Measurements from ENCODE around the gene NBPF4.
"Not testable (repeated sequence)": the region's sequence is repeated elsewhere in the genome, so short reads cannot be mapped to it uniquely, and the experiment has no call there.

Gene NBPF4

DNA sequence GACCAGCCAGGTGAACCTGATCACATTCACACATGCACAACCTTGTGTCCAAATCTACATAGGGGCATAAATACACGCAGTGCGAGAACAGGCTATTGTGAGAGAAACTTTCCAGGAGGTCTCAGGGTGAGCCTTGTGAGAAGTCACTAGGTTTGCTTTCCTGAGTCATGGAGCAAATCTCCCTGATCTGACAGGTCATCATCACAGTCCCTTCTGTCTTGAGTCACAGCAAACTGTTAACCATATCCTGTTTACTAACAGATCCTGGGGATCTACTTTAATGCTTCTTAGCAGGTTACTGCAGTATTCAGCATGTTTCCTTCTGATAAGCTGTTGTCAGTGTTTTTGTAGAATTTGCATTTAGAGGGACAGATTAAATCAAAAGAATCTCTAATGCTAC, 8.6 kb downstream of the NBPF4 start:
- H3K27me3 ChIP-seq (ENCODE audit: control insufficient read depth in 2 of 2, insufficient read depth in 2 of 2, low read length in 2 of 2); H3K4me3 ChIP-seq (ENCODE audit: low read length in 2 of 2); H3K36me3 ChIP-seq (ENCODE audit: control insufficient read depth in 2 of 2, insufficient read depth in 2 of 2, low read length in 2 of 2); H3K9me3 ChIP-seq (ENCODE audit: control insufficient read depth in 2 of 2, low read length in 2 of 2); H3K9ac ChIP-seq (ENCODE audit: low read depth in 1 of 2, low read length in 2 of 2); H3K27ac ChIP-seq (ENCODE audit: low read depth in 2 of 2, low read length in 2 of 2); H3K4me1 ChIP-seq (ENCODE audit: control insufficient read depth in 2 of 2, insufficient read depth in 2 of 2, low read length in 2 of 2): not testable (repeated sequence)

GRCh38 chr1:108232183-108232582, 11.7 kb downstream of the NBPF4 start:
- not testable (repeated sequence) for H3K9ac ChIP-seq (ENCODE audit: low read depth in 1 of 2, low read length in 2 of 2); H3K9me3 ChIP-seq (ENCODE audit: control insufficient read depth in 2 of 2, low read length in 2 of 2); H3K36me3 ChIP-seq (ENCODE audit: control insufficient read depth in 2 of 2, insufficient read depth in 2 of 2, low read length in 2 of 2); H3K27ac ChIP-seq (ENCODE audit: low read depth in 2 of 2, low read length in 2 of 2); H3K27me3 ChIP-seq (ENCODE audit: control insufficient read depth in 2 of 2, insufficient read depth in 2 of 2, low read length in 2 of 2); H3K4me1 ChIP-seq (ENCODE audit: control insufficient read depth in 2 of 2, insufficient read depth in 2 of 2, low read length in 2 of 2); H3K4me3 ChIP-seq (ENCODE audit: low read length in 2 of 2)

- H3K36me3 ChIP-seq (ENCODE audit: control insufficient read depth in 2 of 2, insufficient read depth in 2 of 2, low read length in 2 of 2); H3K27me3 ChIP-seq (ENCODE audit: control insufficient read depth in 2 of 2, insufficient read depth in 2 of 2, low read length in 2 of 2); H3K27ac ChIP-seq (ENCODE audit: low read depth in 2 of 2, low read length in 2 of 2); H3K9me3 ChIP-seq (ENCODE audit: control insufficient read depth in 2 of 2, low read length in 2 of 2); H3K4me1 ChIP-seq (ENCODE audit: control insufficient read depth in 2 of 2, insufficient read depth in 2 of 2, low read length in 2 of 2); H3K4me3 ChIP-seq (ENCODE audit: low read length in 2 of 2); H3K9ac ChIP-seq (ENCODE audit: low read depth in 1 of 2, low read length in 2 of 2): not testable (repeated sequence)
These were observed 13.9 kb downstream of the NBPF4 start for GRCh38 chr1:108229976-108230375.

DNA sequence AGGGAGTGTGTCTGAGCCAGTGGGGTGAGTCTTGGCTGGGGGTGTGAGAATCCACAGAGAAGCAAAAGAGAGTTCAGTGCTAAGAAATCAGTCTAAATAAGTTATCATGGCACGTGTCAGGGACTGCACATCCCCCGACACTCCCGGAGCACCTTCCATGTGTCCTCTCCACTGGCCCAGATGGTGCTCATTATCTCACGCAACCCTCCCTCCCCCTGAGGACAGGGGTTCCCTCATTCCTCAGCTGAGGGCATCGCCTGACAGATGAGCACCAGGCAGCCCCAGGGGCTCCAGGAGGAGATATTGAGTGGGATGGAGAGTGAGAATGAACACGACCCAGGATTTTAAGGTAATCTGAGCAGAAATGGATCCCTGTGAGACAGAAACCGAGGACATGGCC, 16.1 kb downstream of the NBPF4 start:
- H3K9me3 ChIP-seq (ENCODE audit: control insufficient read depth in 2 of 2, low read length in 2 of 2); H3K27ac ChIP-seq (ENCODE audit: low read depth in 2 of 2, low read length in 2 of 2); H3K4me1 ChIP-seq (ENCODE audit: control insufficient read depth in 2 of 2, insufficient read depth in 2 of 2, low read length in 2 of 2); H3K9ac ChIP-seq (ENCODE audit: low read depth in 1 of 2, low read length in 2 of 2); H3K4me3 ChIP-seq (ENCODE audit: low read length in 2 of 2); H3K36me3 ChIP-seq (ENCODE audit: control insufficient read depth in 2 of 2, insufficient read depth in 2 of 2, low read length in 2 of 2); H3K27me3 ChIP-seq (ENCODE audit: control insufficient read depth in 2 of 2, insufficient read depth in 2 of 2, low read length in 2 of 2): not testable (repeated sequence)

GRCh38 chr1:108226855-108227254, 17.0 kb downstream of the NBPF4 start:
- not testable (repeated sequence) for H3K27me3 ChIP-seq (ENCODE audit: control insufficient read depth in 2 of 2, insufficient read depth in 2 of 2, low read length in 2 of 2); H3K9me3 ChIP-seq (ENCODE audit: control insufficient read depth in 2 of 2, low read length in 2 of 2); H3K36me3 ChIP-seq (ENCODE audit: control insufficient read depth in 2 of 2, insufficient read depth in 2 of 2, low read length in 2 of 2); H3K27ac ChIP-seq (ENCODE audit: low read depth in 2 of 2, low read length in 2 of 2); H3K9ac ChIP-seq (ENCODE audit: low read depth in 1 of 2, low read length in 2 of 2); H3K4me1 ChIP-seq (ENCODE audit: control insufficient read depth in 2 of 2, insufficient read depth in 2 of 2, low read length in 2 of 2); H3K4me3 ChIP-seq (ENCODE audit: low read length in 2 of 2)

GRCh38 chr1:108223226-108223625, 20.6 kb downstream of the NBPF4 start:
- H3K27me3 ChIP-seq (ENCODE audit: control insufficient read depth in 2 of 2, insufficient read depth in 2 of 2, low read length in 2 of 2); H3K27ac ChIP-seq (ENCODE audit: low read depth in 2 of 2, low read length in 2 of 2); H3K4me1 ChIP-seq (ENCODE audit: control insufficient read depth in 2 of 2, insufficient read depth in 2 of 2, low read length in 2 of 2); H3K9ac ChIP-seq (ENCODE audit: low read depth in 1 of 2, low read length in 2 of 2); H3K9me3 ChIP-seq (ENCODE audit: control insufficient read depth in 2 of 2, low read length in 2 of 2); H3K4me3 ChIP-seq (ENCODE audit: low read length in 2 of 2); H3K36me3 ChIP-seq (ENCODE audit: control insufficient read depth in 2 of 2, insufficient read depth in 2 of 2, low read length in 2 of 2): not testable (repeated sequence)

DNA sequence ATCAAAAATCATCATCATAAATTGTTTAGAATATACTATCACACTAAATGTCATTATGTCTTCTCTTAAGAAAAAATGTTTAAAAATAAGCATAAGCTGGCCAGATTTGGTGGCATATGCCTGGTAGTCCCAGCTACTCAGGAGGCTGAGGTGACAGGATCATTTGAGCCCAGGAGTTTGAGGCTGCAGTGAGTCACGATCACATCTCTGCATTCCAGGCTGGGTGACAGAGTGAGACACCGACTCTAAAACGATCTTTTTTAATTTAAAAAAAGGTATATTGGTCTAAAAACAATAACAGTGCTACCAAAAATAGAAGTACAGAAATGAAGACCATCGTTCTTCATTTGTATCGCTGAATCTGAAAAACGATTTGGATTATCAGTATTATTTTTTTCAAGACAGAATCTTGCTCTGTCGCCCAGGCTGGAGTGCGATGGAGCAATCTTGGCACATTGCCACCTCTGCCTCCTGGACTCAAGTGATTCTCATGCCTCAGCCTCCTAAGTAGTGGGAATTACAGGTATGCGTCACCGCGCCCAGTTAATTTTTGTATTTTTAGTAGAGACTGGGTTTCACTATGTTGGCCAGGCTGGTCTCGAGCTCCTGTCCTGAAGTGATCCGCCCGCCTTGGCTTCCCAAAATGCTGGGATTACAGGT, 26.2 kb downstream of the NBPF4 start:
- not testable (repeated sequence) for H3K9ac ChIP-seq (ENCODE audit: low read depth in 1 of 2, low read length in 2 of 2); H3K27ac ChIP-seq (ENCODE audit: low read depth in 2 of 2, low read length in 2 of 2)

DNA sequence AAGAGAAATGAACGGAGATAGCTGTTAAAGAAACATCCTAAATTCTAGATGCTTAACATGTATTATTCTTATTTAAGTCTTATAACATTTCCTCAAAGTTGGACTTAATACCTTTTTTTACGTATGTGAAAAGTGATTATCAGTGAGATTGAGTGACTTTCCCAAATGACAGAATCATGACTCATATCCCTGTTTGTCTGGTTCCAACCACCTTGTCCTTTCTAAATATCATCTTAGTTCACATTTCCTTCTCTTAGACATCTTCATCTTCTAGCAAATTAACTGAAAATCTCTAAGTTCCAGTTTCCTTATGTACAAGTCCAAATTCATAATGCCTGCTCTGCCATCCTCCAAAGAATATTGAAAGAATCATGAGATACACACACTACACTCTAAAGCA, 26.9 kb downstream of the NBPF4 start:
- not testable (repeated sequence) for H3K27me3 ChIP-seq (ENCODE audit: control insufficient read depth in 2 of 2, insufficient read depth in 2 of 2, low read length in 2 of 2); H3K36me3 ChIP-seq (ENCODE audit: control insufficient read depth in 2 of 2, insufficient read depth in 2 of 2, low read length in 2 of 2); H3K9ac ChIP-seq (ENCODE audit: low read depth in 1 of 2, low read length in 2 of 2); H3K9me3 ChIP-seq (ENCODE audit: control insufficient read depth in 2 of 2, low read length in 2 of 2); H3K4me1 ChIP-seq (ENCODE audit: control insufficient read depth in 2 of 2, insufficient read depth in 2 of 2, low read length in 2 of 2); H3K4me3 ChIP-seq (ENCODE audit: low read length in 2 of 2); H3K27ac ChIP-seq (ENCODE audit: low read depth in 2 of 2, low read length in 2 of 2)

More for the DNA sequence above, 26.2 kb downstream of the NBPF4 start:
- H3K9me3 ChIP-seq (ENCODE audit: control insufficient read depth in 2 of 2, low read length in 2 of 2); H3K36me3 ChIP-seq (ENCODE audit: control insufficient read depth in 2 of 2, insufficient read depth in 2 of 2, low read length in 2 of 2); H3K27me3 ChIP-seq (ENCODE audit: control insufficient read depth in 2 of 2, insufficient read depth in 2 of 2, low read length in 2 of 2); H3K4me1 ChIP-seq (ENCODE audit: control insufficient read depth in 2 of 2, insufficient read depth in 2 of 2, low read length in 2 of 2); H3K4me3 ChIP-seq (ENCODE audit: low read length in 2 of 2): not testable (repeated sequence)

- not testable (repeated sequence) for H3K27me3 ChIP-seq (ENCODE audit: control insufficient read depth in 2 of 2, insufficient read depth in 2 of 2, low read length in 2 of 2); H3K4me3 ChIP-seq (ENCODE audit: low read length in 2 of 2); H3K9ac ChIP-seq (ENCODE audit: low read depth in 1 of 2, low read length in 2 of 2); H3K4me1 ChIP-seq (ENCODE audit: control insufficient read depth in 2 of 2, insufficient read depth in 2 of 2, low read length in 2 of 2); H3K27ac ChIP-seq (ENCODE audit: low read depth in 2 of 2, low read length in 2 of 2); H3K9me3 ChIP-seq (ENCODE audit: control insufficient read depth in 2 of 2, low read length in 2 of 2); H3K36me3 ChIP-seq (ENCODE audit: control insufficient read depth in 2 of 2, insufficient read depth in 2 of 2, low read length in 2 of 2)
These were observed 27.6 kb downstream of the NBPF4 start for GRCh38 chr1:108216028-108216890.

- not testable (repeated sequence) for H3K36me3 ChIP-seq (ENCODE audit: control insufficient read depth in 2 of 2, insufficient read depth in 2 of 2, low read length in 2 of 2); H3K27me3 ChIP-seq (ENCODE audit: control insufficient read depth in 2 of 2, insufficient read depth in 2 of 2, low read length in 2 of 2); H3K27ac ChIP-seq (ENCODE audit: low read depth in 2 of 2, low read length in 2 of 2); H3K4me1 ChIP-seq (ENCODE audit: control insufficient read depth in 2 of 2, insufficient read depth in 2 of 2, low read length in 2 of 2); H3K9ac ChIP-seq (ENCODE audit: low read depth in 1 of 2, low read length in 2 of 2); H3K4me3 ChIP-seq (ENCODE audit: low read length in 2 of 2); H3K9me3 ChIP-seq (ENCODE audit: control insufficient read depth in 2 of 2, low read length in 2 of 2)
These were observed 29.0 kb downstream of the NBPF4 start for GRCh38 chr1:108214641-108215465.

Data from mucosa of rectum (tissue), 2 donors.